T-helper 17 cell (primary cell): ENCODE data around the gene LCLAT1. TPM values are rescaled to one million over a fixed set of nuclear protein-coding genes. Genes with fewer than 3 reads are reported as not detected.

ENCODE experiments used
- ATAC-seq: fragments of 150-1000 bp; cut with Tn5 transposase; 2 replicates; pipeline ENCODE4 v1.10.0; 2021; ENCODE audit warnings: mild to moderate bottlenecking, moderate library complexity
- DNase-seq, 3 donors: peaks; one replicate each; pipeline versions ENCODE4 v3.0.0 to v3.0.0-alpha.2; 2020 to 2021
- H3K9me3 ChIP-seq: one replicate; pipeline ENCODE4 v1.7.0; 2013; ENCODE audit warnings: low read length, mild to moderate bottlenecking; ENCODE audit not compliant: control insufficient read depth, poor library complexity, severe bottlenecking
- H3K27ac Mint-ChIP-seq: one replicate; pipeline ENCODE4 v1.8.0; 2022; ENCODE audit warnings: mild to moderate bottlenecking, moderate library complexity, mixed read lengths
- H3K27me3 Mint-ChIP-seq: one replicate; pipeline ENCODE4 v1.8.0; 2022; ENCODE audit warnings: mixed read lengths
- H3K36me3 Mint-ChIP-seq: one replicate; pipeline ENCODE4 v1.8.0; 2022; ENCODE audit warnings: low read depth, mixed read lengths
- H3K4me1 Mint-ChIP-seq: one replicate; pipeline ENCODE4 v1.8.0; 2022; ENCODE audit warnings: mild to moderate bottlenecking, mixed read lengths
- H3K4me3 Mint-ChIP-seq: one replicate; pipeline ENCODE4 v1.8.0; 2022; ENCODE audit warnings: mild to moderate bottlenecking, moderate library complexity, mixed read lengths
- total RNA-seq, 4 donors: library from RNA in 2 of 4; stranded (reverse) in 2 of 4; gene quantifications; one replicate each; pipeline ENCODE4 v1.2.3 and lab custom pipeline; 2022 to 2026

The LCLAT1 gene
- 10 to 100 TPM in 1 of 2 donors, 1 to 10 TPM in 1; 6.7 to 18.2 TPM for total RNA-seq
- 14.0 to 18.2 reads per million in 2 donors for total RNA-seq (lab: John Stamatoyannopoulos, UW)

GRCh38 chr2:30447149-30448045 lies at the start of gene LCLAT1:
LCLAT1 (plus strand) TSS chr2:30447246; CDS start chr2:30525591, 78,345 bp downstream.
- Mint-ChIP-seq H3K4me1 (peaks cover 34% of the 10 kb centered on the region), H3K4me3 (peak within 1 kb of the TSS; percentile 95), H3K27me3 (no peaks in the 10 kb centered on the region), H3K36me3 (peaks cover 4% of the 10 kb centered on the region), H3K27ac (peak within 1 kb of the TSS; percentile 98)
- peak; percentile 90 for ATAC-seq
- H3K9me3 ChIP-seq = no peaks in the 10 kb centered on the region
- peak; percentile 74 to 83 (median 83) for DNase-seq

- Mint-ChIP-seq H3K36me3 (peaks cover 2% of the 10 kb centered on the region), H3K4me1 (no peaks in the 10 kb centered on the region), H3K27me3 (peaks cover 6% of the 10 kb centered on the region), H3K27ac (no peak overlapping the region), H3K4me3 (no peak overlapping the region)
- H3K9me3 ChIP-seq = no peaks in the 10 kb centered on the region
- ATAC-seq = no peak
- no peak for DNase-seq
Measured at GRCh38 chr2:30398084-30398873, 48.8 kb upstream of the LCLAT1 start.

- H3K4me1 Mint-ChIP-seq = no peaks in the 10 kb centered on the region
- no peaks in the 10 kb centered on the region for H3K9me3 ChIP-seq
- H3K27me3 Mint-ChIP-seq = peaks cover 5% of the 10 kb centered on the region
- ATAC-seq = no peak
- H3K27ac Mint-ChIP-seq = no peak overlapping the region
- H3K36me3 Mint-ChIP-seq = no peaks in the 10 kb centered on the region
- no peak overlapping the region for H3K4me3 Mint-ChIP-seq
- DNase-seq = no peak
Measured at GRCh38 chr2:30400151-30400954, 46.7 kb upstream of the LCLAT1 start.

- DNase-seq (no peak), ATAC-seq (no peak)
- H3K9me3 ChIP-seq = no peaks in the 10 kb centered on the region
- no peak overlapping the region for H3K27ac Mint-ChIP-seq
- no peak overlapping the region for H3K4me3 Mint-ChIP-seq
- H3K27me3 Mint-ChIP-seq = peaks cover 5% of the 10 kb centered on the region
- no peaks in the 10 kb centered on the region for H3K36me3 Mint-ChIP-seq
- H3K4me1 Mint-ChIP-seq = no peaks in the 10 kb centered on the region
Measured at GRCh38 chr2:30402441-30403182, 44.4 kb upstream of the LCLAT1 start.

GRCh38 chr2:30403592-30404312 lies 43.3 kb upstream of the LCLAT1 start:
- no peaks in the 10 kb centered on the region for H3K36me3 Mint-ChIP-seq
- no peak for DNase-seq
- no peak overlapping the region for H3K4me3 Mint-ChIP-seq
- H3K27me3 Mint-ChIP-seq = peaks cover 5% of the 10 kb centered on the region
- ATAC-seq = no peak
- H3K9me3 ChIP-seq = no peaks in the 10 kb centered on the region
- peaks cover 4% of the 10 kb centered on the region for H3K4me1 Mint-ChIP-seq
- no peak overlapping the region for H3K27ac Mint-ChIP-seq

- Mint-ChIP-seq H3K4me3 (no peak overlapping the region), H3K36me3 (no peaks in the 10 kb centered on the region), H3K4me1 (peaks cover 5% of the 10 kb centered on the region), H3K27me3 (peaks cover 5% of the 10 kb centered on the region), H3K27ac (no peak overlapping the region)
- ATAC-seq (no peak), DNase-seq (no peak)
- no peaks in the 10 kb centered on the region for H3K9me3 ChIP-seq
Measured at GRCh38 chr2:30404319-30405259, 42.5 kb upstream of the LCLAT1 start.

- Mint-ChIP-seq H3K4me3 (no peak overlapping the region), H3K27ac (no peak overlapping the region)
- no peak for DNase-seq
Measured at GRCh38 chr2:30405260-30405605, 41.8 kb upstream of the LCLAT1 start.

GRCh38 chr2:30406853-30407252 lies 40.2 kb upstream of the LCLAT1 start:
- no peak overlapping the region for H3K4me3 Mint-ChIP-seq
- peaks cover 5% of the 10 kb centered on the region for H3K27me3 Mint-ChIP-seq
- no peak for DNase-seq
- H3K36me3 Mint-ChIP-seq = no peaks in the 10 kb centered on the region
- no peak for ATAC-seq
- no peak overlapping the region for H3K27ac Mint-ChIP-seq
- no peaks in the 10 kb centered on the region for H3K9me3 ChIP-seq
- peaks cover 15% of the 10 kb centered on the region for H3K4me1 Mint-ChIP-seq

More at GRCh38 chr2:30405260-30405605, 41.8 kb upstream of the LCLAT1 start:
- no peaks in the 10 kb centered on the region for H3K9me3 ChIP-seq
- no peak for ATAC-seq
- Mint-ChIP-seq H3K36me3 (no peaks in the 10 kb centered on the region), H3K4me1 (peaks cover 10% of the 10 kb centered on the region), H3K27me3 (peaks cover 5% of the 10 kb centered on the region)

- no peaks in the 10 kb centered on the region for H3K9me3 ChIP-seq
- Mint-ChIP-seq H3K27ac (no peak overlapping the region), H3K4me1 (peaks cover 15% of the 10 kb centered on the region), H3K4me3 (no peak overlapping the region), H3K27me3 (peaks cover 1% of the 10 kb centered on the region), H3K36me3 (no peaks in the 10 kb centered on the region)
- DNase-seq (no peak), ATAC-seq (no peak)
Measured at GRCh38 chr2:30408961-30409387, 38.1 kb upstream of the LCLAT1 start.

GRCh38 chr2:30410217-30410616 lies 36.8 kb upstream of the LCLAT1 start:
- H3K27me3 Mint-ChIP-seq = no peaks in the 10 kb centered on the region
- H3K4me3 Mint-ChIP-seq = no peak overlapping the region
- H3K27ac Mint-ChIP-seq = peak overlapping the region; percentile 83
- no peaks in the 10 kb centered on the region for H3K9me3 ChIP-seq
- H3K36me3 Mint-ChIP-seq = no peaks in the 10 kb centered on the region
- H3K4me1 Mint-ChIP-seq = peaks cover 15% of the 10 kb centered on the region
- ATAC-seq (no peak), DNase-seq (no peak)

GRCh38 chr2:30412047-30412683 lies 34.9 kb upstream of the LCLAT1 start:
- ATAC-seq (no peak), DNase-seq (no peak)
- Mint-ChIP-seq H3K27me3 (no peaks in the 10 kb centered on the region), H3K4me3 (no peak overlapping the region), H3K36me3 (no peaks in the 10 kb centered on the region), H3K4me1 (peaks cover 17% of the 10 kb centered on the region), H3K27ac (no peak overlapping the region)
- no peaks in the 10 kb centered on the region for H3K9me3 ChIP-seq
